ENCODE results near the gene OR6C70. TPM values are rescaled to one million over a fixed set of nuclear protein-coding genes. Genes with fewer than 3 reads are reported as not detected.
"Not testable (repeated sequence)": the region's sequence is repeated elsewhere in the genome, so short reads cannot be mapped to it uniquely, and the experiment has no call there.

OR6C70 gene
- total RNA-seq, 1 donor from 2014 or later = not detected

- Histone ChIP-seq H3K27me3 (ENCODE audit: control insufficient read depth, insufficient read depth, low read length) (no peaks in the 10 kb centered on the region), H3K36me3 (ENCODE audit: control insufficient read depth, insufficient read depth, low read length) (no peaks in the 10 kb centered on the region), H3K4me3 (ENCODE audit: low read depth, low read length) (no peak overlapping the region)
- DNase-seq (ENCODE audit: low read depth) = no peak
- TF ChIP-seq, protein P1, sequence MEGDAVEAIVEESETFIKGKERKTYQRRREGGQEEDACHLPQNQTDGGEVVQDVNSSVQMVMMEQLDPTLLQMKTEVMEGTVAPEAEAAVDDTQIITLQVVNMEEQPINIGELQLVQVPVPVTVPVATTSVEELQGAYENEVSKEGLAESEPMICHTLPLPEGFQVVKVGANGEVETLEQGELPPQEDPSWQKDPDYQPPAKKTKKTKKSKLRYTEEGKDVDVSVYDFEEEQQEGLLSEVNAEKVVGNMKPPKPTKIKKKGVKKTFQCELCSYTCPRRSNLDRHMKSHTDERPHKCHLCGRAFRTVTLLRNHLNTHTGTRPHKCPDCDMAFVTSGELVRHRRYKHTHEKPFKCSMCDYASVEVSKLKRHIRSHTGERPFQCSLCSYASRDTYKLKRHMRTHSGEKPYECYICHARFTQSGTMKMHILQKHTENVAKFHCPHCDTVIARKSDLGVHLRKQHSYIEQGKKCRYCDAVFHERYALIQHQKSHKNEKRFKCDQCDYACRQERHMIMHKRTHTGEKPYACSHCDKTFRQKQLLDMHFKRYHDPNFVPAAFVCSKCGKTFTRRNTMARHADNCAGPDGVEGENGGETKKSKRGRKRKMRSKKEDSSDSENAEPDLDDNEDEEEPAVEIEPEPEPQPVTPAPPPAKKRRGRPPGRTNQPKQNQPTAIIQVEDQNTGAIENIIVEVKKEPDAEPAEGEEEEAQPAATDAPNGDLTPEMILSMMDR (IDR thresholded peaks at IDR 0.05; ENCODE audit: insufficient read depth, low read length, severe bottlenecking) = no peak
- peak; percentile 7 for FAIRE-seq
Measured at GRCh38 chr12:55499231-55499630, 29.3 kb upstream of the OR6C70 start.

- TF ChIP-seq, protein P1 (IDR thresholded peaks at IDR 0.05; ENCODE audit: insufficient read depth, low read length, severe bottlenecking) = no peak
- no peak for FAIRE-seq
- Histone ChIP-seq H3K36me3 (ENCODE audit: control insufficient read depth, insufficient read depth, low read length) (no peaks in the 10 kb centered on the region), H3K27me3 (ENCODE audit: control insufficient read depth, insufficient read depth, low read length) (no peaks in the 10 kb centered on the region), H3K4me3 (ENCODE audit: low read depth, low read length) (no peak overlapping the region)
- no peak for DNase-seq (ENCODE audit: low read depth)
Measured at GRCh38 chr12:55495490-55495889, 25.6 kb upstream of the OR6C70 start.

GRCh38 chr12:55492078-55492477 is 22.1 kb upstream of the OR6C70 start, which contains the start of gene OR6C68:
TSS of gene OR6C68 (plus strand) at chr12:55492378. CDS start at chr12:55492378, 0 bp downstream.
- no peaks in the 10 kb centered on the region for H3K27me3 ChIP-seq (ENCODE audit: control insufficient read depth, insufficient read depth, low read length)
- TF ChIP-seq, protein P1 (IDR thresholded peaks at IDR 0.05; ENCODE audit: insufficient read depth, low read length, severe bottlenecking) = no peak
- DNase-seq (ENCODE audit: low read depth) = no peak
- no peak for FAIRE-seq
- no peaks in the 10 kb centered on the region for H3K36me3 ChIP-seq (ENCODE audit: control insufficient read depth, insufficient read depth, low read length)
- no peak within 1 kb of the TSS for H3K4me3 ChIP-seq (ENCODE audit: low read depth, low read length)

DNA sequence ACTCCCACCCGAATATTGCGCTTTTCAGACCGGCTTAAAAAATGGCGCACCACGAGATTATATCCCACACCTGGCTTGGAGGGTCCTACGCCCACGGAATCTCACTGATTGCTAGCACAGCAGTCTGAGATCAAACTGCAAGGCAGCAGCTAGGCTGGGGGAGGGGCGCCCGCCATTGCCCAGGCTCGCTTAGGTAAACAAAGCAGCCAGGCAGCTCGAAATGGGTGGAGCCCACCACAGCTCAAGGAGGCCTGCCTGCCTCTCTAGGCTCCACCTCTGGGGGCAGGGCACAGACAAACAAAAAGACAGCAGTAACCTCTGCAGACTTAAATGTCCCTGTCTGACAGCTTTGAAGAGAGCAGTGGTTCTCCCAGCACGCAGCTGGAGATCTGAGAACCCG is 14.3 kb upstream of the OR6C70 start:
- not testable (repeated sequence) for FAIRE-seq; H3K4me3 ChIP-seq (ENCODE audit: low read depth, low read length); DNase-seq (ENCODE audit: low read depth); H3K27me3 ChIP-seq (ENCODE audit: control insufficient read depth, insufficient read depth, low read length); H3K36me3 ChIP-seq (ENCODE audit: control insufficient read depth, insufficient read depth, low read length)

DNA sequence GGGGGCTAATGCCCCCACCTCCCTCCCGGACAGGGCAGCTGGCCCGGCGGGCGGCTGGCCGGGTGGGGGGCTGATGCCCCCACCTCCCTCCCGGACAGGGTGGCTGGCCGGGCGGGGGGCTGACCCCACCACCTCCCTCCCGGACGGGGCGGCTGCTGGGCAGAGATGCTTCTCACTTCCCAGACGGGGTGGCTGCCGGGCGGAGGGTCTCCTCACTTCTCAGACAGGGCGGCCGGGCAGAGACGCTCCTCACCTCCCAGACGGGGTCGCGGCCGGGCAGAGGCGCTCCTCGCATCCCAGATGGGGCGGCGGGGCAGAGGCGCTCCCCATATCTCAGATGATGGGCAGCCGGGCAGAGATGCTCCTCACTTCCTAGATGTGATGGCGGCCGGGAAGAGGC is 9.2 kb upstream of the OR6C70 start:
- not testable (repeated sequence) for DNase-seq (ENCODE audit: low read depth); H3K4me3 ChIP-seq (ENCODE audit: low read depth, low read length); H3K27me3 ChIP-seq (ENCODE audit: control insufficient read depth, insufficient read depth, low read length); H3K36me3 ChIP-seq (ENCODE audit: control insufficient read depth, insufficient read depth, low read length); FAIRE-seq

DNA sequence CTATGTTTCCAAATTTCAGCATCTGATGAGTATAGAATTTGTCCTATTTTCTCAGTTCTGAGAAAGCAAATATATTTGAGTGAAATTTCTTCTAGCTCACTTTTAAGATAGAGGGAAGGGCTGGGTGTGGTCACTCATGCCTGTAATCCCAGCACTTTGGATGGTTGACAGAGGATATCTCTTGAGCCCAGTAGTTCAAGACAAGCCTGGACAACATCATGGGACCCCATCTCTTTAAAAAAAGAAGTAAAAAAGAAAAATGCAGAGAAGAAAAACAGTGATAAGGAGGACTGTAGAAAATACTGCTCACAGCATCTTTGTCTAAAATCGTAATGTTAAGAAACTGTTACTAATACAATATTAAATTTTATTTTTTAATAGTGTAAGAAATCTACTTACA is 2.3 kb upstream of the OR6C70 start:
- TF ChIP-seq, protein P1 (IDR thresholded peaks at IDR 0.05; ENCODE audit: insufficient read depth, low read length, severe bottlenecking) = no peak
- H3K36me3 ChIP-seq (ENCODE audit: control insufficient read depth, insufficient read depth, low read length) = no peaks in the 10 kb centered on the region
- no peak for FAIRE-seq
- H3K27me3 ChIP-seq (ENCODE audit: control insufficient read depth, insufficient read depth, low read length) = no peaks in the 10 kb centered on the region
- H3K4me3 ChIP-seq (ENCODE audit: low read depth, low read length) = no peak overlapping the region
- no peak for DNase-seq (ENCODE audit: low read depth)

DNA sequence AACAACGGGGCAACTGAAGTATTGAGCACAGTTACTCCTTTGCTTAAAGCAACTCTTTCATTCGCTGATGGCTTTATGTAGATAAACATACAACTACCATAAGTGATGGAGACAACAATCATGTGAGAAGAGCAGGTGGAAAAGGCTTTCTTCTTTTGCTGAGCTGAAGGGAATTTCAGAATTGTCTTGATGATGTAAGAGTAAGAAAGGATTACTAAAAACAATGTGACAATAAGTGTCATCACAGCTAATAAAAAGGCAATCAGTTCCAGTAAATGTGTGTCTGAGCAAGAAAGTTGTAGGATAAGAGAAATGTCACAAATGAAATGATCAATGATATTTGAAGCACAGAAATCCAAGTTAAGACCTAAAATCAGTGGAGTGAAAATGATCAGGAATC is 647 bp downstream of the OR6C70 start:
- H3K27me3 ChIP-seq (ENCODE audit: control insufficient read depth, insufficient read depth, low read length) = no peaks in the 10 kb centered on the region
- H3K36me3 ChIP-seq (ENCODE audit: control insufficient read depth, insufficient read depth, low read length) = no peaks in the 10 kb centered on the region
- DNase-seq (ENCODE audit: low read depth) (no peak), FAIRE-seq (no peak)
- TF ChIP-seq, protein P1 (IDR thresholded peaks at IDR 0.05; ENCODE audit: insufficient read depth, low read length, severe bottlenecking) = no peak
- no peak overlapping the region for H3K4me3 ChIP-seq (ENCODE audit: low read depth, low read length)

Data from bronchial epithelial cell (primary cell).